ENCODE results near the gene SUSD6. TPM values are rescaled to one million over a fixed set of nuclear protein-coding genes. Genes with fewer than 3 reads are reported as not detected.

SUSD6 gene
- total and polyA plus RNA-seq, 9 of the 15 experiments (the other 6 are each of a cell fraction or from before 2014, with no cell fraction given), result 2.9 to 20.7 (median 5.6) TPM

DNA sequence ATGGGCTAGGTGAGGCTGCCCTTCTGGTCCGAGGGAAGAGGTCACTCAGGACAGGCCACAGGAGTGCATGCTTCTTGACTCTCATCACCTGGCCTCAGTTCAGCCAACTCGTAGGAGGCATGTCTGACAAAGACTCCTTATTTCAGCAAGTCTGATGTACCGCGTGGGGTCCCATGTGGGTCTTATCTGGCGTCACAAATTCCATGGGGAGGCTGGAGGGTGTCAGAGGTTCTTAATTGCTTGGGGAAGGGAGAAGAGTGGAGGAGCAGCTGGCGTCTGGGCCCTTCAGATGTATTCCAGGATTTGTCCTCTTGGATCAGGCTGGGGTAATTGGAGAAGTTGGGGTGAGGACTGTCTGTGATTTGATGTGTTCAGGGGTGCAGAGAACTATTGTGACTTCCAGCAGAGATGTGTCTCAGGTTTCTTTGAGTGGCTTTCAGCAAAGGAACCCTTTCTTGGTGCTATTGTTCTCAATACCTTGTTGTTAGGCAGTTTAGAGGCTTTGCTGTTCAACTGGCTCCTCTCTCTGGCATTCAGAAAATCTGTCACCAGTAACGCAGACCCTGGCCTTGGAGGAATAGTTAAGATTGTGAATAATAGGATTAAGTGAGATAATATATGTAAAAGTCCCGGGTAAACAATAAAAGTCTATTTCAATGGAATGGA is 60.1 kb downstream of the SUSD6 start:
- TF ChIP-seq, protein P1, sequence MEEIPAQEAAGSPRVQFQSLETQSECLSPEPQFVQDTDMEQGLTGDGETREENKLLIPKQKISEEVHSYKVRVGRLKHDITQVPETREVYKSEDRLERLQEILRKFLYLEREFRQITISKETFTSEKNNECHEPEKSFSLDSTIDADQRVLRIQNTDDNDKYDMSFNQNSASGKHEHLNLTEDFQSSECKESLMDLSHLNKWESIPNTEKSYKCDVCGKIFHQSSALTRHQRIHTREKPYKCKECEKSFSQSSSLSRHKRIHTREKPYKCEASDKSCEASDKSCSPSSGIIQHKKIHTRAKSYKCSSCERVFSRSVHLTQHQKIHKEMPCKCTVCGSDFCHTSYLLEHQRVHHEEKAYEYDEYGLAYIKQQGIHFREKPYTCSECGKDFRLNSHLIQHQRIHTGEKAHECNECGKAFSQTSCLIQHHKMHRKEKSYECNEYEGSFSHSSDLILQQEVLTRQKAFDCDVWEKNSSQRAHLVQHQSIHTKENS (CRISPR knock-in tag; IDR thresholded peaks at IDR 0.05), result no peak
- TF ChIP-seq HOXB6 (CRISPR knock-in tag; IDR thresholded peaks at IDR 0.05; ENCODE audit: borderline replicate concordance), result no peak
- TF ChIP-seq ZNF586 (CRISPR knock-in tag; conservative IDR thresholded peaks at IDR 0.05), result no peak
- no peak for TF ChIP-seq PTBP1 (IDR thresholded peaks at IDR 0.05; ENCODE audit: low read depth, low read length)
- TF ChIP-seq, protein P2, sequence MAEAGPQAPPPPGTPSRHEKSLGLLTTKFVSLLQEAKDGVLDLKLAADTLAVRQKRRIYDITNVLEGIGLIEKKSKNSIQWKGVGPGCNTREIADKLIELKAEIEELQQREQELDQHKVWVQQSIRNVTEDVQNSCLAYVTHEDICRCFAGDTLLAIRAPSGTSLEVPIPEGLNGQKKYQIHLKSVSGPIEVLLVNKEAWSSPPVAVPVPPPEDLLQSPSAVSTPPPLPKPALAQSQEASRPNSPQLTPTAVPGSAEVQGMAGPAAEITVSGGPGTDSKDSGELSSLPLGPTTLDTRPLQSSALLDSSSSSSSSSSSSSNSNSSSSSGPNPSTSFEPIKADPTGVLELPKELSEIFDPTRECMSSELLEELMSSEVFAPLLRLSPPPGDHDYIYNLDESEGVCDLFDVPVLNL (CRISPR knock-in tag; IDR thresholded peaks at IDR 0.05; ENCODE audit: low read depth), result no peak
- TF ChIP-seq RBM22 (IDR thresholded peaks at IDR 0.05; ENCODE audit: low read depth, low read length, poor library complexity, severe bottlenecking), result no peak
- no peak for TF ChIP-seq MXI1 (IDR thresholded peaks at IDR 0.05; ENCODE audit: low read depth, low read length)
- no peak for TF ChIP-seq ZNF146 (CRISPR knock-in tag; IDR thresholded peaks at IDR 0.05; ENCODE audit: unreplicated experiment)
- no peak for TF ChIP-seq HLTF (IDR thresholded peaks at IDR 0.05)
- no peak for TF ChIP-seq RUNX1 (IDR thresholded peaks at IDR 0.05; ENCODE audit: low read depth)
- no peak for TF ChIP-seq RB1 (IDR thresholded peaks at IDR 0.05; ENCODE audit: low read depth)
- Histone ChIP-seq H3K27me3 (ENCODE audit: control insufficient read depth in 2 of 2, insufficient read depth in 2 of 2, low read length in 2 of 2) (no peaks in the 10 kb centered on the region), H3K4me3 (no peak overlapping the region), H3K9ac (ENCODE audit: insufficient read depth in 1 of 2, low read depth in 2 of 2, low read length in 2 of 2) (no peak overlapping the region), H3K9me3 (replicated peaks; ENCODE audit: control insufficient read depth, insufficient read depth, low read depth, low read length) (no peaks in the 10 kb centered on the region), H3K36me3 (ENCODE audit: control insufficient read depth, insufficient read depth, low read length) (peaks cover 6% of the 10 kb centered on the region; the same call in 2 of the 3 replicates), H3K4me2 (ENCODE audit: insufficient read depth, low read length) (no peak overlapping the region), H4K20me1 (replicated peaks; ENCODE audit: control insufficient read depth, insufficient read depth, low read length) (peaks cover 8% of the 10 kb centered on the region; the same call in 1 of the 2 replicates), H3K4me1 (replicated peaks in 1 of 2; ENCODE audit: control insufficient read depth in 2 of 2, insufficient read depth in 2 of 2, low read length in 2 of 2) (peaks cover 0 to 6% of the 10 kb centered on the region in 2 experiments; a peak in 3 of 5 replicates), H3K9me1 (ENCODE audit: control insufficient read depth, insufficient read depth, low read length) (no peaks in the 10 kb centered on the region), H3K27ac (ENCODE audit: extremely low read depth, low read depth, low read length) (no peak overlapping the region), H2AFZ (ENCODE audit: low read depth, low read length) (no peak overlapping the region), H3K79me2 (ENCODE audit: control insufficient read depth, insufficient read depth, low read length) (peaks cover 68% of the 10 kb centered on the region)
- intact Hi-C loops (cut with micrococcal nuclease) (no loop called here), in situ Hi-C loops (cut with MboI) (no loop called here)
- BruUV-seq (replicated peaks), result no TSS peak
- ATAC-seq, result no peak
- no peak for FAIRE-seq
- DNase-seq (ENCODE audit: extremely low read depth in 1 of 4, low spot score in 3 of 4), result no peak
- ChIA-PET POLR2A (interaction anchor here (0.7 kb wide), 1 partner anchor 1263 kb away, joined by 3 read pairs; no protein-coding TSS in a partner anchor), CTCF (ENCODE audit: low intra/inter-chr PET ratio) (no interaction called here)
- 50% methylated on average over 6 of the region's 8 CpGs for WGBS (ENCODE audit: insufficient coverage, low coverage, missing lambda C conversion rate)
